CD14-positive monocyte (primary cell): ENCODE measurements around the gene CLCF1. TPM values are rescaled to one million over a fixed set of nuclear protein-coding genes. Genes with fewer than 3 reads are reported as not detected.

ENCODE experiments used
- DNase-seq, 3 donors: peaks; one replicate each; pipeline ENCODE4 v3.0.0-alpha.2; 2011 to 2022
- H2AFZ ChIP-seq: 2 replicates; pipeline ENCODE4 v1.6.0; 2012; ENCODE audit warnings: mild to moderate bottlenecking, low read depth, low read length, inconsistent platforms; ENCODE audit not compliant: insufficient read depth, poor library complexity, severe bottlenecking
- H3K27ac ChIP-seq, 2 donors: 1 replicate in 1 of 2; 2 replicates in 1 of 2; pipeline ENCODE4 v1.5.1; 2012 to 2013; ENCODE audit warnings: low read length in 2 of 2, control low read depth in 1 of 2, inconsistent platforms in 1 of 2, low read depth in 1 of 2, mild to moderate bottlenecking in 1 of 2
- H3K27me3 ChIP-seq, 2 donors: one replicate each; pipeline versions ENCODE4 v1.6.0 to v1.6.1; 2011 to 2013; ENCODE audit warnings: low read length in 2 of 2; ENCODE audit not compliant: control insufficient read depth in 2 of 2, insufficient read depth in 2 of 2
- H3K36me3 ChIP-seq, 2 donors: replicated peaks in 1 of 2; 1 replicate in 1 of 2; 2 replicates in 1 of 2; pipeline versions ENCODE4 v1.5.1 to v1.6.1; 2012 to 2013; ENCODE audit warnings: low read length in 2 of 2, control low read depth in 1 of 2, inconsistent platforms in 1 of 2, mild to moderate bottlenecking in 1 of 2; ENCODE audit not compliant: insufficient read depth in 2 of 2, control insufficient read depth in 1 of 2
- H3K4me1 ChIP-seq, 2 donors: 1 replicate in 1 of 2; 2 replicates in 1 of 2; pipeline versions ENCODE4 v1.5.1 to v1.6.1; 2012 to 2013; ENCODE audit warnings: low read length in 2 of 2, control low read depth in 1 of 2, inconsistent platforms in 1 of 2, mild to moderate bottlenecking in 1 of 2, moderate library complexity in 1 of 2; ENCODE audit not compliant: insufficient read depth in 2 of 2, control insufficient read depth in 1 of 2
- H3K4me2 ChIP-seq: replicated peaks from 2 replicates; pipeline ENCODE3; 2012; ENCODE audit warnings: low read length, moderate library complexity, mild to moderate bottlenecking; ENCODE audit not compliant: poor library complexity, severe bottlenecking; ENCODE audit errors: extremely low read depth
- H3K4me3 ChIP-seq, 3 experiments: fragments of 200-600 bp in 1 of 3; sonication (generic) in 1 of 3; replicated peaks in 1 of 3; 1 replicate in 2 of 3; 2 replicates in 1 of 3; pipeline ENCODE4 v1.5.1; 2011 to 2013; ENCODE audit warnings: low read length in 3 of 3, mild to moderate bottlenecking in 3 of 3, control low read depth in 2 of 3, low read depth in 2 of 3, inconsistent platforms in 1 of 3, moderate library complexity in 1 of 3
- H3K79me2 ChIP-seq: 2 replicates; pipeline ENCODE4 v1.6.0; 2012; ENCODE audit warnings: mild to moderate bottlenecking, control low read depth, inconsistent platforms, low read length, moderate library complexity; ENCODE audit not compliant: insufficient read depth
- H3K9ac ChIP-seq: 2 replicates; pipeline ENCODE4 v1.6.0; 2017; ENCODE audit warnings: low read length, mild to moderate bottlenecking; ENCODE audit not compliant: insufficient read depth, poor library complexity, severe bottlenecking
- H3K9me3 ChIP-seq, 2 donors: replicated peaks in 1 of 2; 1 replicate in 1 of 2; 2 replicates in 1 of 2; pipeline versions ENCODE4 v1.5.1 to v1.6.1; 2012 to 2013; ENCODE audit warnings: low read length in 2 of 2, control low read depth in 1 of 2; ENCODE audit not compliant: control insufficient read depth in 1 of 2, insufficient read depth in 1 of 2
- H4K20me1 ChIP-seq: 2 replicates; pipeline ENCODE4 v1.6.0; 2012; ENCODE audit warnings: mild to moderate bottlenecking, low read length, control low read depth, moderate library complexity; ENCODE audit not compliant: insufficient read depth
- H3K27ac Mint-ChIP-seq, 7 donors: one replicate each; pipeline ENCODE4 v1.8.0; 2020; ENCODE audit warnings: mild to moderate bottlenecking in 7 of 7, mixed read lengths in 7 of 7, moderate library complexity in 6 of 7, inconsistent platforms in 2 of 7
- H3K27me3 Mint-ChIP-seq, 3 donors: one replicate each; pipeline ENCODE4 v1.8.0; 2021 to 2022; ENCODE audit warnings: low read depth in 3 of 3, mild to moderate bottlenecking in 3 of 3, mixed read lengths in 3 of 3, moderate library complexity in 3 of 3, inconsistent platforms in 1 of 3
- H3K36me3 Mint-ChIP-seq, 2 donors: one replicate each; pipeline ENCODE4 v1.8.0; 2020; ENCODE audit warnings: mixed read lengths in 2 of 2, inconsistent platforms in 1 of 2, mild to moderate bottlenecking in 1 of 2
- H3K4me1 Mint-ChIP-seq: one replicate; pipeline ENCODE4 v1.8.0; 2020; ENCODE audit warnings: mild to moderate bottlenecking, mixed read lengths
- H3K4me3 Mint-ChIP-seq, 2 donors: one replicate each; pipeline ENCODE4 v1.8.0; 2020; ENCODE audit warnings: mild to moderate bottlenecking in 2 of 2, mixed read lengths in 2 of 2, moderate library complexity in 1 of 2
- H3K9me3 Mint-ChIP-seq, 7 donors: one replicate each; pipeline ENCODE4 v1.8.0; 2020 to 2022; ENCODE audit warnings: mixed read lengths in 7 of 7, mild to moderate bottlenecking in 6 of 7, moderate library complexity in 6 of 7, inconsistent platforms in 2 of 7
- WGBS: methylation state at CpG from one replicate; pipeline ENCODE4 v1.1.5; 2013; ENCODE audit warnings: missing lambda C conversion rate; ENCODE audit not compliant: insufficient coverage; 5-methylcytosine and 5-hydroxymethylcytosine counted together
- intact Hi-C, 2 donors: fragments of 100-400 bp; cut with micrococcal nuclease; formaldehyde crosslinking; loops; one replicate each; pipeline versions ENCODE4 v1.15.0 to v1.15.1; 2023
- polyA plus RNA-seq, 3 donors: library from polyadenylated mRNA; depleted of rRNA in 1 of 3; unstranded in 2 of 3; stranded (reverse) in 1 of 3; fragments of 300-500 nt in 2 of 3; fragments of >200 nt in 1 of 3; fragmentation: Illumina TruSeq in 2 of 3; gene quantifications; 1 replicate in 2 of 3; 2 replicates in 1 of 3; pipeline ENCODE4 v1.2.3, GENCODE V29; 2012 to 2021
- TF ChIP-seq, protein P1 (sequence below): fragments of 200-600 bp; IDR thresholded peaks from one replicate; pipeline ENCODE4 v1.8.0; 2022; ENCODE audit warnings: antibody characterized with exemption, mild to moderate bottlenecking

CLCF1 gene
- polyA plus RNA-seq, 3 donors, result 0.44 to 14.8 (median 0.94) TPM

DNA sequence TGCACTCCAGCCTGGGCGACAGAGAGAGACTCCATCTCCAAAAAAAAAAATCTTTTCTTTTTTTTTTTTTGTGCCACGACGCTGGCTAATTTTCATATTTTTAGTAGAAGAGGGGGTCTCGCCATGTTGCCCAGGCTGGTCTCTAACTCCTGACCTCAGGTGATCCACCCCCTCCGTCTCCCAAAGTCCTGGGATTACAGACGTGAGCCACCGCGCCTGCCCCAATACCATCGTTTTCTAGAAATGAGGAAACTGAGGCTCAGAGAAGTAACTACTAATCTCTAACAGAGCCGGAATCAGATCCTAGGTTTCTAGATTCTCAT is 56.6 kb downstream of the CLCF1 start:
- H3K9me3 Mint-ChIP-seq, result no peaks in the 10 kb centered on the region
- H3K36me3 Mint-ChIP-seq, result peaks cover 1% of the 10 kb centered on the region in 2 donors
- no peaks in the 10 kb centered on the region for H4K20me1 ChIP-seq
- DNase-seq, result peak in 1 of 3 donors; percentile 26
- H2AFZ ChIP-seq, result peak overlapping the region; percentile 91
- intact Hi-C loops, result loop anchor here (1.0 to 2.0 kb wide), 3 partner anchors 40 to 54 kb away; partner anchors contain the start of gene GRK2 (in 2 of the 2)
- peak overlapping the region; percentile 84 to 97 (median 90) for H3K27ac Mint-ChIP-seq
- peaks cover 38% of the 10 kb centered on the region for H3K4me1 Mint-ChIP-seq
- peak overlapping the region; percentile 61 to 67 for H3K27ac ChIP-seq
- peaks cover 39 to 45% of the 10 kb centered on the region in 2 donors for H3K4me1 ChIP-seq
- peaks cover 4 to 17% (median 12%) of the 10 kb centered on the region in 3 donors for H3K27me3 Mint-ChIP-seq
- peaks cover 0 to 1% of the 10 kb centered on the region in 2 donors for H3K36me3 ChIP-seq
- H3K9ac ChIP-seq, result peak overlapping the region; percentile 60
- H3K4me3 ChIP-seq, result peak overlapping the region; percentile 63 to 91 (median 85)
- no peaks in the 10 kb centered on the region for H3K9me3 ChIP-seq
- 0% methylated on average over 1 of the region's 10 CpGs for WGBS
- peak overlapping the region; percentile 92 for H3K4me2 ChIP-seq
- no peaks in the 10 kb centered on the region for H3K79me2 ChIP-seq
- H3K4me3 Mint-ChIP-seq, result peak overlapping the region; percentile 93 to 99
- TF ChIP-seq, protein P1, sequence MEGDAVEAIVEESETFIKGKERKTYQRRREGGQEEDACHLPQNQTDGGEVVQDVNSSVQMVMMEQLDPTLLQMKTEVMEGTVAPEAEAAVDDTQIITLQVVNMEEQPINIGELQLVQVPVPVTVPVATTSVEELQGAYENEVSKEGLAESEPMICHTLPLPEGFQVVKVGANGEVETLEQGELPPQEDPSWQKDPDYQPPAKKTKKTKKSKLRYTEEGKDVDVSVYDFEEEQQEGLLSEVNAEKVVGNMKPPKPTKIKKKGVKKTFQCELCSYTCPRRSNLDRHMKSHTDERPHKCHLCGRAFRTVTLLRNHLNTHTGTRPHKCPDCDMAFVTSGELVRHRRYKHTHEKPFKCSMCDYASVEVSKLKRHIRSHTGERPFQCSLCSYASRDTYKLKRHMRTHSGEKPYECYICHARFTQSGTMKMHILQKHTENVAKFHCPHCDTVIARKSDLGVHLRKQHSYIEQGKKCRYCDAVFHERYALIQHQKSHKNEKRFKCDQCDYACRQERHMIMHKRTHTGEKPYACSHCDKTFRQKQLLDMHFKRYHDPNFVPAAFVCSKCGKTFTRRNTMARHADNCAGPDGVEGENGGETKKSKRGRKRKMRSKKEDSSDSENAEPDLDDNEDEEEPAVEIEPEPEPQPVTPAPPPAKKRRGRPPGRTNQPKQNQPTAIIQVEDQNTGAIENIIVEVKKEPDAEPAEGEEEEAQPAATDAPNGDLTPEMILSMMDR, result no peak
- H3K27me3 ChIP-seq, result peaks cover 0 to 4% of the 10 kb centered on the region in 2 donors

DNA sequence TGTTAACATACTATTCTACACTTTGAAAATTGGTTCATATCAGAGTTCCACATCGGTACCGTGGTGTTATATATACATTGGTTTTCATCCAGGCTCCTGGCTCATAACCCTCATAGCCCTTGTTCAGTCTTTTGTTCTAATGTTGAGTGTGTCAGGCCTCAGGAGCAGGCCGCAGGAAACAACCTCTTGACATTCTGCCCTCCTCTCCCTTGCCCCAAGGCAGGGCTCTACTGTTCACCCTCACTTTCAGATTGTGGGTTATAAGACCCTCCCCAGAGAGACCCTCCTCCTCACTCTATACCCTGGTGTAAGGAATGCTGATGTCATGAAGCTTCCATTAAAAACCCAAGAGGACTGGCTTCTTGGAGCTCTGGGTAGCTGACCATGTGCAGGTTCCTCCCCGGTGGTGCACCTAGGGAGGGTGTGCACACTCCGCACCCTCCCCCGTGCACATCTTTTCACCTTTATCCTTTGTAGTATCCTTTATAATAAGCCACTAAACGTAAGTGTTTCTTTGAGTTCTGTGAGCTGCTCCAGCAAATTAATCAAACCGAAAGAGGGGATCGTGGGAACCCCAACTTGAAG is 58.0 kb downstream of the CLCF1 start:
- H3K4me1 ChIP-seq, result peaks cover 43 to 49% of the 10 kb centered on the region in 2 donors
- H3K9me3 ChIP-seq, result no peaks in the 10 kb centered on the region
- H3K27me3 Mint-ChIP-seq, result peaks cover 4 to 15% (median 12%) of the 10 kb centered on the region in 3 donors
- no peak for DNase-seq
- H3K9ac ChIP-seq, result no peak overlapping the region
- TF ChIP-seq, protein P1, result no peak
- no peaks in the 10 kb centered on the region for H4K20me1 ChIP-seq
- no peaks in the 10 kb centered on the region for H3K9me3 Mint-ChIP-seq
- peaks cover 10 to 15% of the 10 kb centered on the region in 2 donors for H3K36me3 Mint-ChIP-seq
- peak overlapping the region in 1 of 7 donors; percentile 68 for H3K27ac Mint-ChIP-seq
- no peak overlapping the region for H3K27ac ChIP-seq
- no peak overlapping the region for H2AFZ ChIP-seq
- WGBS, result 98% methylated on average over 6 of the region's 9 CpGs
- H3K27me3 ChIP-seq, result peaks cover 0 to 4% of the 10 kb centered on the region in 2 donors
- H3K36me3 ChIP-seq, result peaks cover 12 to 14% of the 10 kb centered on the region in 2 donors
- no peak overlapping the region for H3K4me2 ChIP-seq
- no peak overlapping the region for H3K4me3 Mint-ChIP-seq
- no peaks in the 10 kb centered on the region for H3K79me2 ChIP-seq
- peaks cover 40% of the 10 kb centered on the region for H3K4me1 Mint-ChIP-seq
- no peak overlapping the region for H3K4me3 ChIP-seq
- intact Hi-C loops, result no loop called here
